Breast epithelium (tissue), 3 donors: Measurements from ENCODE around the gene IER5.

Experiments
- CTCF ChIP-seq, 3 donors: fragments of 450-650 bp; IDR thresholded peaks; one replicate each; pipeline ENCODE4 v1.5.1; 2016 to 2017; ENCODE audit warnings: antibody characterized with exemption in 3 of 3, mild to moderate bottlenecking in 3 of 3, moderate library complexity in 3 of 3
- POLR2A ChIP-seq: fragments of 450-650 bp; IDR thresholded peaks from one replicate; pipeline ENCODE4 v1.6.1; 2016; ENCODE audit warnings: antibody characterized with exemption, mild to moderate bottlenecking, moderate library complexity

GRCh38 chr1:181040284-181040865 is 48.1 kb upstream of the IER5 start:
- TF ChIP-seq CTCF (IDR thresholded peaks at IDR 0.05) (no peak), POLR2A (no peak)
